CD4-positive, alpha-beta T cell (primary cell): ENCODE results near the gene RXRA. TPM values are rescaled to one million over a fixed set of nuclear protein-coding genes. Genes with fewer than 3 reads are reported as not detected.

Experiments used
- ATAC-seq: fragments of 200-7000 bp; cut with Tn5 transposase; one replicate; pipeline ENCODE4 v1.10.0; 2022; ENCODE audit warnings: mild to moderate bottlenecking; ENCODE audit not compliant: poor library complexity
- CTCF ChIA-PET: fragments of 350-600 bp; sonication (Branson Sonifier 250); formaldehyde crosslinking; loops from one replicate; lab custom pipeline; 2021; ENCODE audit warnings: antibody characterized with exemption, inconsistent platforms; lab: Charles Lee
- POLR2A ChIA-PET: fragments of 350-600 bp; sonication (Branson Sonifier 250); formaldehyde crosslinking; loops from one replicate; lab custom pipeline; 2021; ENCODE audit warnings: antibody characterized with exemption, inconsistent platforms; lab: Charles Lee
- DNase-seq, 14 experiments: peaks; one replicate each; pipeline ENCODE4 v3.0.0-alpha.2; 2013 to 2020; ENCODE audit warnings: mixed read lengths in 2 of 14
- H3K27ac ChIP-seq, 2 donors: one replicate each; pipeline versions ENCODE4 v1.5.1 to v1.7.0; 2013; ENCODE audit warnings: low read length in 2 of 2, low read depth in 1 of 2, mild to moderate bottlenecking in 1 of 2
- H3K27me3 ChIP-seq, 2 experiments: 1 replicate in 1 of 2; 2 replicates in 1 of 2; pipeline versions ENCODE4 v1.6.1 to v1.7.0; 2013; ENCODE audit warnings: low read length in 2 of 2, control low read depth in 1 of 2, mild to moderate bottlenecking in 1 of 2, moderate library complexity in 1 of 2; ENCODE audit not compliant: insufficient read depth in 2 of 2, control insufficient read depth in 1 of 2
- H3K36me3 ChIP-seq: one replicate; pipeline ENCODE4 v1.6.1; 2013; ENCODE audit warnings: low read length, control low read depth; ENCODE audit not compliant: insufficient read depth
- H3K4me1 ChIP-seq: one replicate; pipeline ENCODE4 v1.6.1; 2013; ENCODE audit warnings: low read length, control low read depth; ENCODE audit not compliant: insufficient read depth
- H3K4me3 ChIP-seq: one replicate; pipeline ENCODE4 v1.5.1; 2013; ENCODE audit warnings: mild to moderate bottlenecking, low read length, moderate library complexity
- H3K9me3 ChIP-seq, 2 experiments: 1 replicate in 1 of 2; 2 replicates in 1 of 2; pipeline versions ENCODE4 v1.6.1 to v1.7.0; 2013; ENCODE audit warnings: low read length in 2 of 2, mild to moderate bottlenecking in 2 of 2, control low read depth in 1 of 2, moderate library complexity in 1 of 2; ENCODE audit not compliant: control insufficient read depth in 1 of 2, insufficient read depth in 1 of 2
- H3K27ac Mint-ChIP-seq: one replicate; pipeline ENCODE4 v1.8.0; 2020; ENCODE audit warnings: mixed read lengths
- H3K27me3 Mint-ChIP-seq: one replicate; pipeline ENCODE4 v1.8.0; 2021; ENCODE audit warnings: mixed read lengths
- H3K36me3 Mint-ChIP-seq: one replicate; pipeline ENCODE4 v1.8.0; 2021; ENCODE audit warnings: low read depth, mixed read lengths
- H3K4me1 Mint-ChIP-seq: one replicate; pipeline ENCODE4 v1.8.0; 2021; ENCODE audit warnings: low read depth, mixed read lengths
- H3K4me3 Mint-ChIP-seq: one replicate; pipeline ENCODE4 v1.8.0; 2020; ENCODE audit warnings: mild to moderate bottlenecking, mixed read lengths
- H3K9me3 Mint-ChIP-seq: one replicate; pipeline ENCODE4 v1.8.0; 2020; ENCODE audit warnings: mixed read lengths
- intact Hi-C, 2 experiments: fragments of 100-400 bp; cut with DNase I in 1 of 2; cut with micrococcal nuclease in 1 of 2; formaldehyde crosslinking; loops; one replicate each; pipeline versions ENCODE4 v1.15.1 to v1.9.0; 2023 to 2025; cut with DNase I, micrococcal nuclease
- total RNA-seq, 174 experiments: library from RNA in 2 of 174; stranded (reverse) in 2 of 174; gene quantifications; one replicate each; pipeline ENCODE4 v1.2.3 and lab custom pipeline; 2021 to 2026
- TF ChIP-seq, protein P1 (sequence below): fragments of 200-600 bp; IDR thresholded peaks from one replicate; pipeline ENCODE4 v1.8.0; 2022; ENCODE audit warnings: antibody characterized with exemption, mild to moderate bottlenecking

Gene RXRA
- total RNA-seq, 2 experiments from 2014 or later = 7.3 to 8.4 TPM

DNA sequence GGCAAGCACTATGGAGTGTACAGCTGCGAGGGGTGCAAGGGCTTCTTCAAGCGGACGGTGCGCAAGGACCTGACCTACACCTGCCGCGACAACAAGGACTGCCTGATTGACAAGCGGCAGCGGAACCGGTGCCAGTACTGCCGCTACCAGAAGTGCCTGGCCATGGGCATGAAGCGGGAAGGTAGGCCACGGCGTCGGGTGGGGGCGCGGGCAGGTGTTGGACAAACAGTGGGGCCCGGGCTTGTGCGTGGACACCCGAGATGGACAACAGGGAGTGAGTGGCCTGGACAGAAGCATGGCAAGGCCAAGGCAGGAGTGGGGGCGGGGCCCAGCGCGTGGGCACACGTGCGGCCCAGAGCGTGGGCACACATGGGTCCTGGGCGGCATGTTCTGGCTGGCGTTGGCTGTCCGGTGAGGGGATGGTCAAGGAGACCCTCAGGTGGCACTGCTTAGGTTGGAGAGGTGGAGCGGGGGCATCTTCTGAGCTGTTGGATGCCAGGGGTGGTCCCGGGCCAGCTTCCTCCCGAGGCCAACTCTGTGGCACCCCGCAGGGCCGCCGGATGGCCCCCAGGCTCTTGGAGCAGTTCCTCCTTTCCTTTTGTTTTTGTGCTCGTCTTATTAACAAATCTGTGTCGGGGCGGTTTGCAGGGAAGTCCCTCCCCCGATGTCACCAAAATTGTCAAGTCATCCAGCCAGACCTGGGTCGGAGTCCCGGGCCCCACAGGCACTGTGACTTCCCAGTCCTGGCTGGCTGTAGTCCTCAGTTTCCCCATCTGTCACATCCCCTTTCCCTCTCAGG lies 82.9 kb downstream of the RXRA start:
- H3K4me1 ChIP-seq = peaks cover 67% of the 10 kb centered on the region
- ChIA-PET CTCF (no interaction called here), POLR2A (no interaction called here)
- TF ChIP-seq, protein P1, sequence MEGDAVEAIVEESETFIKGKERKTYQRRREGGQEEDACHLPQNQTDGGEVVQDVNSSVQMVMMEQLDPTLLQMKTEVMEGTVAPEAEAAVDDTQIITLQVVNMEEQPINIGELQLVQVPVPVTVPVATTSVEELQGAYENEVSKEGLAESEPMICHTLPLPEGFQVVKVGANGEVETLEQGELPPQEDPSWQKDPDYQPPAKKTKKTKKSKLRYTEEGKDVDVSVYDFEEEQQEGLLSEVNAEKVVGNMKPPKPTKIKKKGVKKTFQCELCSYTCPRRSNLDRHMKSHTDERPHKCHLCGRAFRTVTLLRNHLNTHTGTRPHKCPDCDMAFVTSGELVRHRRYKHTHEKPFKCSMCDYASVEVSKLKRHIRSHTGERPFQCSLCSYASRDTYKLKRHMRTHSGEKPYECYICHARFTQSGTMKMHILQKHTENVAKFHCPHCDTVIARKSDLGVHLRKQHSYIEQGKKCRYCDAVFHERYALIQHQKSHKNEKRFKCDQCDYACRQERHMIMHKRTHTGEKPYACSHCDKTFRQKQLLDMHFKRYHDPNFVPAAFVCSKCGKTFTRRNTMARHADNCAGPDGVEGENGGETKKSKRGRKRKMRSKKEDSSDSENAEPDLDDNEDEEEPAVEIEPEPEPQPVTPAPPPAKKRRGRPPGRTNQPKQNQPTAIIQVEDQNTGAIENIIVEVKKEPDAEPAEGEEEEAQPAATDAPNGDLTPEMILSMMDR = no peak
- Mint-ChIP-seq H3K36me3 (no peaks in the 10 kb centered on the region), H3K4me3 (no peak overlapping the region), H3K27ac (no peak overlapping the region), H3K4me1 (peaks cover 29% of the 10 kb centered on the region), H3K27me3 (no peaks in the 10 kb centered on the region), H3K9me3 (no peaks in the 10 kb centered on the region)
- ATAC-seq (no peak), DNase-seq (peak in 2 of 14 experiments; percentile 51 to 53)
- peaks cover 3% of the 10 kb centered on the region for H3K36me3 ChIP-seq
- no peak overlapping the region for H3K27ac ChIP-seq
- intact Hi-C loops = loop anchor here in 1 of 2 experiments (5.0 kb wide), 1 partner anchor 82 kb away; the partner anchor contains the start of gene RXRA
- H3K27me3 ChIP-seq = no peaks in the 10 kb centered on the region
- H3K4me3 ChIP-seq = no peak overlapping the region
- H3K9me3 ChIP-seq = no peaks in the 10 kb centered on the region

DNA sequence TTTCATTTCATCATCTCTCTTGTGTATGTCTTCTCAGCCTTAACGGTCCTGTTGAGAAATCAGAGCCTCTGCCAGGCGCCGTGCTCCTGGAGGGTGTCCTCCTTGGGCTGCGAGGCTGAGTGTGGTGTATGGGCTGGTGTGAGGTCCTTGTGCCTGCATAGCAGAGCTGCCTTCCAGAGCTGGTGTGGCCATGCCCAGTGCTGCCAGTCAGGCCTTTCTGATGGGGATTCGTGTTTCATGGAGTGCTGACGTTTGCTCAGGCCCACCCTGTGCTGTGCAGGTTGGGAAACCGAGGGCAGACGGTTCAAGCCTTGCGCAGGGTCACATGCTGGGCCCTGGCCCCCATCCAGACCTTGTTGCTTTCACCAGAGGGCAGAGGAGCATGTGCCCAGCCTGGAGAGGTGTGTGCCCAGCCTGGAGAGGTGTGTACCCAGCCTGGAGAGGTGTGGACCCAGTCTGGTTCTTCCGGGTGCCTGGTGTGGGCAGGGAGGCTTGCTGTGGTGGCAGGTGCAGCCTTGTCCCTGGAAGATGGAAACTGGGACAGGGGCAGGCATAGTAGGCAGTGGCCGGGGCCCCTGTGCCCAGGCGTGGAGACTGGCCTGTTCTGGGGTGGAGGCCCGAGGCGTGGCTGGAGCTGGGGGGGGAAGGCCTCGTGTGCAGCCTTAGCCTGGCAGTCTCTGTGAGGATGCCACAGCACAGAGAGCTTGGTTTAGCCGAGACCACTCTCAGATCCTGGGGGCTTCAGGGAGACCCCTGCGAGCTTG lies 84.0 kb downstream of the RXRA start:
- no peaks in the 10 kb centered on the region for H3K9me3 Mint-ChIP-seq
- TF ChIP-seq, protein P1 = no peak
- H3K36me3 ChIP-seq = peaks cover 3% of the 10 kb centered on the region
- intact Hi-C loops = no loop called here
- peaks cover 20% of the 10 kb centered on the region for H3K4me1 Mint-ChIP-seq
- H3K27ac Mint-ChIP-seq = no peak overlapping the region
- no peaks in the 10 kb centered on the region for H3K27me3 ChIP-seq
- ChIA-PET CTCF (no interaction called here), POLR2A (no interaction called here)
- H3K27ac ChIP-seq = no peak overlapping the region
- no peak for ATAC-seq
- H3K4me3 ChIP-seq = no peak overlapping the region
- H3K27me3 Mint-ChIP-seq = no peaks in the 10 kb centered on the region
- DNase-seq = no peak
- H3K4me1 ChIP-seq = peaks cover 56% of the 10 kb centered on the region
- H3K9me3 ChIP-seq = no peaks in the 10 kb centered on the region
- no peaks in the 10 kb centered on the region for H3K36me3 Mint-ChIP-seq
- no peak overlapping the region for H3K4me3 Mint-ChIP-seq

DNA sequence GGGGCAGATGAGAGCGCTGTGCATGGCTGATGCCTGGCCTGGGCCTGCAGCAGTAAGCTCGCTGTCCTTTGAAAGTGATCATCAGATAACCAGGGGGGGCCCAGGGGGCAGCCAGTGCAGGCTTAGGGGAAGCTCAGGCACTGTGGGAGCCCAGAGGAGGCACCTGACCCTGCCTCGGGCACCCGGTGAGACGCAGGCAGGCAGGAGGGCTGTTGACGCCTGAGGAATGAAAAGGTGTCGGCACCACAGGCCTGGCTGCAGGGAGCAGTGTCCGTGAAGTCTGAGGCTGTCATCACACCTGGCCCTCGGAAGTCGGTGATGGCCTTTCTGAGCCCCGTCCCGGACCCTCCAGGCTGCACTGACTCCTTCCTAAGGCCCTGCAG lies 84.6 kb downstream of the RXRA start:
- Mint-ChIP-seq H3K27ac (no peak overlapping the region), H3K4me3 (no peak overlapping the region), H3K4me1 (peaks cover 16% of the 10 kb centered on the region), H3K9me3 (no peaks in the 10 kb centered on the region), H3K36me3 (no peaks in the 10 kb centered on the region), H3K27me3 (no peaks in the 10 kb centered on the region)
- Histone ChIP-seq H3K4me3 (no peak overlapping the region), H3K9me3 (no peaks in the 10 kb centered on the region), H3K27ac (no peak overlapping the region), H3K4me1 (peaks cover 50% of the 10 kb centered on the region), H3K36me3 (peaks cover 3% of the 10 kb centered on the region), H3K27me3 (no peaks in the 10 kb centered on the region)
- intact Hi-C loops = no loop called here
- POLR2A ChIA-PET = no interaction called here
- TF ChIP-seq, protein P1 = no peak
- DNase-seq = no peak
- ATAC-seq = no peak
- CTCF ChIA-PET = no interaction called here
